ENCODE results near the gene SLC26A2. TPM values are rescaled to one million over a fixed set of nuclear protein-coding genes. Genes with fewer than 3 reads are reported as not detected.

Gene SLC26A2
- total and polyA plus RNA-seq, 4 donors, result 5.8 to 25.6 (median 14.1) TPM

- 80 to 91% methylated on average over 6 of the region's 6 CpGs for WGBS, 2 donors
- TF ChIP-seq CTCF (IDR thresholded peaks at IDR 0.05; ENCODE audit: control extremely low read depth, extremely low read depth), result no peak
- H3K4me3 ChIP-seq, result no peak overlapping the region
- DNase-seq (peak in 2 of 3 donors; percentile 10 to 32), ATAC-seq (ENCODE audit: insufficient read depth, low FRiP score) (no peak)
- no peak overlapping the region for H3K9ac ChIP-seq (ENCODE audit: insufficient read depth in 1 of 2, low read length in 2 of 2)
- H3K9me3 ChIP-seq (ENCODE audit: control insufficient read depth in 4 of 4, insufficient read depth in 3 of 4, low read length in 3 of 4), result no peaks in the 10 kb centered on the region
- peaks cover 3 to 9% (median 7%) of the 10 kb centered on the region in 4 donors for H3K36me3 ChIP-seq (ENCODE audit: control insufficient read depth in 4 of 4, insufficient read depth in 4 of 4, low read length in 4 of 4)
- no peak overlapping the region for H3K27ac ChIP-seq (ENCODE audit: low read depth in 1 of 2, low read length in 1 of 2)
- no peaks in the 10 kb centered on the region for H3K27me3 ChIP-seq (ENCODE audit: control insufficient read depth in 3 of 3, insufficient read depth in 3 of 3, low read length in 2 of 3)
- peaks cover 2 to 14% (median 9%) of the 10 kb centered on the region in 5 donors for H3K4me1 ChIP-seq (ENCODE audit: control insufficient read depth in 5 of 5, insufficient read depth in 5 of 5, low read length in 5 of 5)
Measured at GRCh38 chr5:149996205-149996890, 35.8 kb downstream of the SLC26A2 start.

GRCh38 chr5:149998281-149998680 lies 37.7 kb downstream of the SLC26A2 start:
- no peak overlapping the region for H3K4me3 ChIP-seq
- DNase-seq, result no peak
- peaks cover 3 to 9% (median 7%) of the 10 kb centered on the region in 4 donors for H3K36me3 ChIP-seq (ENCODE audit: control insufficient read depth in 4 of 4, insufficient read depth in 4 of 4, low read length in 4 of 4)
- no peak overlapping the region for H3K9ac ChIP-seq (ENCODE audit: insufficient read depth in 1 of 2, low read length in 2 of 2)
- ATAC-seq (ENCODE audit: insufficient read depth, low FRiP score), result no peak
- H3K27me3 ChIP-seq (ENCODE audit: control insufficient read depth in 3 of 3, insufficient read depth in 3 of 3, low read length in 2 of 3), result no peaks in the 10 kb centered on the region
- peaks cover 2 to 27% (median 16%) of the 10 kb centered on the region in 5 donors for H3K4me1 ChIP-seq (ENCODE audit: control insufficient read depth in 5 of 5, insufficient read depth in 5 of 5, low read length in 5 of 5)
- H3K9me3 ChIP-seq (ENCODE audit: control insufficient read depth in 4 of 4, insufficient read depth in 3 of 4, low read length in 3 of 4), result no peaks in the 10 kb centered on the region
- H3K27ac ChIP-seq (ENCODE audit: low read depth in 1 of 2, low read length in 1 of 2), result no peak overlapping the region
- WGBS, 2 donors, result 97 to 98% methylated on average over 3 of the region's 3 CpGs
- TF ChIP-seq CTCF (IDR thresholded peaks at IDR 0.05; ENCODE audit: control extremely low read depth, extremely low read depth), result no peak

GRCh38 chr5:149999359-149999758 lies 38.8 kb downstream of the SLC26A2 start:
- Histone ChIP-seq H3K9ac (ENCODE audit: insufficient read depth in 1 of 2, low read length in 2 of 2) (peak overlapping the region; percentile 91 to 92), H3K27me3 (ENCODE audit: control insufficient read depth in 3 of 3, insufficient read depth in 3 of 3, low read length in 2 of 3) (no peaks in the 10 kb centered on the region)

More at GRCh38 chr5:149999359-149999758, 38.8 kb downstream of the SLC26A2 start:
- 81 to 82% methylated on average over 3 of the region's 3 CpGs for WGBS, 2 donors
- TF ChIP-seq CTCF (IDR thresholded peaks at IDR 0.05; ENCODE audit: control extremely low read depth, extremely low read depth), result no peak
- Histone ChIP-seq H3K36me3 (ENCODE audit: control insufficient read depth in 4 of 4, insufficient read depth in 4 of 4, low read length in 4 of 4) (peaks cover 3 to 11% (median 6%) of the 10 kb centered on the region in 4 donors), H3K4me1 (ENCODE audit: control insufficient read depth in 5 of 5, insufficient read depth in 5 of 5, low read length in 5 of 5) (peaks cover 2 to 27% (median 16%) of the 10 kb centered on the region in 5 donors), H3K9me3 (ENCODE audit: control insufficient read depth in 4 of 4, insufficient read depth in 3 of 4, low read length in 3 of 4) (no peaks in the 10 kb centered on the region), H3K4me3 (no peak overlapping the region), H3K27ac (ENCODE audit: low read depth in 1 of 2, low read length in 1 of 2) (peak overlapping the region; percentile 98)
- no peak for DNase-seq
- no peak for ATAC-seq (ENCODE audit: insufficient read depth, low FRiP score)

Data from lung (tissue), 12 donors.